Measurements from ENCODE around the gene NOTCH2. TPM values are rescaled to one million over a fixed set of nuclear protein-coding genes. Genes with fewer than 3 reads are reported as not detected.

NOTCH2 gene
- total RNA-seq, result 10 to 100 TPM; 70.5 to 76.0 TPM

GRCh38 chr1:120069067-120069919, at the start of gene NOTCH2:
Gene NOTCH2 (minus strand): TSS chr1:120069662. CDS start chr1:120069406, 256 bp downstream.

GRCh38 chr1:119896303-119896702, 173.2 kb downstream of the NOTCH2 start, which contains the start of gene ADAM30:
Gene ADAM30 (minus strand): TSS chr1:119896515. CDS start chr1:119896336, 179 bp downstream.

Other genes with a start within 250 kb of the NOTCH2 start
- gene ADAM30, start 173.1 kb downstream of the NOTCH2 start, total RNA-seq, result not detected
- gene SEC22B, start 106.9 kb upstream of the NOTCH2 start, total RNA-seq, result 10 to 100 TPM; 24.7 to 25.7 TPM

Measured in activated naive CD4-positive, alpha-beta T cell treated with anti-CD3 and anti-CD28 coated beads, Interleukin-2, amount 10 ng/mL, durations not matched to agents 5 hours and 36 hours (primary cell).